ENCODE data around the gene NFU1. TPM values are rescaled to one million over a fixed set of nuclear protein-coding genes. Genes with fewer than 3 reads are reported as not detected.

The NFU1 gene
- total and polyA plus RNA-seq, 9 of the 15 experiments (the other 6 are each of a cell fraction or from before 2014, with no cell fraction given): 33.3 to 61.8 (median 53.7) TPM

- no peak for TF ChIP-seq ELF2 (CRISPR knock-in tag; IDR thresholded peaks at IDR 0.05)
- TF ChIP-seq ZNF398 (CRISPR knock-in tag; IDR thresholded peaks at IDR 0.05): no peak
- TF ChIP-seq ZNF347 (CRISPR knock-in tag; IDR thresholded peaks at IDR 0.05; ENCODE audit: low read depth): no peak
- peak; percentile 34; the same call in 1 of the 2 replicates for TF ChIP-seq FOSL1 (tag; conservative IDR thresholded peaks at IDR 0.05)
- TF ChIP-seq REST (IDR thresholded peaks at IDR 0.05; ENCODE audit: borderline replicate concordance): peak; percentile 31; the same call in 1 of the 2 replicates
- no peak for TF ChIP-seq REST (CRISPR knock-in tag; IDR thresholded peaks at IDR 0.05; ENCODE audit: low read depth)
- no peak for TF ChIP-seq ZNF512 (tag; IDR thresholded peaks at IDR 0.05)
- no peak for TF ChIP-seq RAD51 (IDR thresholded peaks at IDR 0.05; ENCODE audit: borderline replicate concordance, low read depth)
- peak; percentile 24; the same call in 1 of the 2 replicates for TF ChIP-seq DEAF1 (CRISPR knock-in tag; IDR thresholded peaks at IDR 0.05)
- 0 out of 2 replicates have a peak, but pooled peaks have one; percentile 23 for TF ChIP-seq TEAD4 (IDR thresholded peaks at IDR 0.05; ENCODE audit: low read length)
- TF ChIP-seq TEAD4 (CRISPR knock-in tag; IDR thresholded peaks at IDR 0.05; ENCODE audit: borderline replicate concordance): no peak
- no peak for TF ChIP-seq KDM5B (IDR thresholded peaks at IDR 0.05; ENCODE audit: insufficient replicate concordance, low read depth, low read length)
- no peak for TF ChIP-seq NELFE (IDR thresholded peaks at IDR 0.05; ENCODE audit: insufficient read depth, insufficient read length)
Observed at GRCh38 chr2:69375494-69376353, 61.5 kb downstream of the NFU1 start (continued).

Measured in K562 (cell line).